IMR-90 (cell line): ENCODE results near the gene SLC35B3. TPM values are rescaled to one million over a fixed set of nuclear protein-coding genes. Genes with fewer than 3 reads are reported as not detected.

Experiments
- ATAC-seq: fragments of 200-7000 bp; cut with Tn5 transposase; 2 replicates; pipeline ENCODE4 v1.9.1; 2020; ENCODE audit warnings: low read depth, mild to moderate bottlenecking, moderate library complexity
- BruUV-seq: library from RNA; stranded (reverse); fragments of 400-500 nt; replicated peaks from 2 replicates; lab custom pipeline; 2021; lab: Mats Ljungman, UMichigan
- CTCF ChIA-PET: fragments of 300-600 bp; formaldehyde crosslinking; extraction: SDS; loops from one replicate; lab custom pipeline; 2021; ENCODE audit warnings: antibody characterized with exemption; lab: Yijun Ruan, JAX
- POLR2A ChIA-PET: fragments of 300-600 bp; sonication (Branson Sonifier 250); formaldehyde crosslinking; loops from one replicate; lab custom pipeline; 2022; ENCODE audit warnings: antibody characterized with exemption; ENCODE audit not compliant: unreplicated experiment; lab: Charles Lee
- DNase-seq: peaks from one replicate; pipeline ENCODE4 v3.0.0; 2013
- H2AFZ ChIP-seq: replicated peaks from 2 replicates; pipeline ENCODE3; 2013; ENCODE audit warnings: low read length, mild to moderate bottlenecking; ENCODE audit not compliant: poor library complexity
- H2AK5ac ChIP-seq: 2 replicates; pipeline ENCODE4 v1.6.1; 2013; ENCODE audit warnings: low read depth, low read length, inconsistent platforms
- H2AK9ac ChIP-seq: replicated peaks from 2 replicates; pipeline ENCODE3; 2013; ENCODE audit warnings: mild to moderate bottlenecking, low read depth, low read length, moderate library complexity; ENCODE audit not compliant: poor library complexity
- H2BK120ac ChIP-seq: 2 replicates; pipeline ENCODE4 v1.6.1; 2013; ENCODE audit warnings: low read depth, low read length, inconsistent platforms
- H2BK15ac ChIP-seq: 3 replicates; pipeline ENCODE4 v1.6.1; 2013; ENCODE audit warnings: low read depth, low read length, inconsistent platforms
- H2BK20ac ChIP-seq: 2 replicates; pipeline ENCODE4 v1.6.1; 2013; ENCODE audit warnings: low read depth, mild to moderate bottlenecking, inconsistent platforms, low read length, moderate library complexity
- H2BK5ac ChIP-seq: 2 replicates; pipeline ENCODE4 v1.6.1; 2013; ENCODE audit warnings: mild to moderate bottlenecking, low read depth, low read length, inconsistent platforms; ENCODE audit not compliant: poor library complexity, severe bottlenecking
- H3K14ac ChIP-seq: replicated peaks from 2 replicates; pipeline ENCODE4 v1.6.1; 2013; ENCODE audit warnings: low read depth, low read length, inconsistent platforms
- H3K18ac ChIP-seq: 2 replicates; pipeline ENCODE4 v1.6.1; 2013; ENCODE audit warnings: low read depth, low read length, control low read depth
- H3K23ac ChIP-seq: 2 replicates; pipeline ENCODE4 v1.6.1; 2013; ENCODE audit warnings: low read depth, low read length, inconsistent platforms
- H3K27ac ChIP-seq: 2 replicates; pipeline ENCODE4 v1.5.1; 2013; ENCODE audit warnings: mild to moderate bottlenecking, control low read depth, low read length; ENCODE audit not compliant: insufficient read depth
- H3K27me3 ChIP-seq: 2 replicates; pipeline ENCODE4 v1.6.1; 2013; ENCODE audit warnings: low read length; ENCODE audit not compliant: control insufficient read depth, insufficient read depth
- H3K36me3 ChIP-seq: 2 replicates; pipeline ENCODE4 v1.6.1; 2013; ENCODE audit warnings: low read length, mixed read lengths; ENCODE audit not compliant: control insufficient read depth, insufficient read depth
- H3K4ac ChIP-seq: 2 replicates; pipeline ENCODE4 v1.6.1; 2013; ENCODE audit warnings: low read depth, low read length, inconsistent platforms
- H3K4me1 ChIP-seq: 2 replicates; pipeline ENCODE4 v1.6.1; 2013; ENCODE audit warnings: low read length, mixed read lengths; ENCODE audit not compliant: control insufficient read depth, insufficient read depth
- H3K4me2 ChIP-seq: 2 replicates; pipeline ENCODE4 v1.6.1; 2013; ENCODE audit warnings: low read depth, mild to moderate bottlenecking, control low read depth, low read length, moderate library complexity
- H3K4me3 ChIP-seq: 2 replicates; pipeline ENCODE4 v1.5.1; 2013; ENCODE audit warnings: low read depth, mild to moderate bottlenecking, control low read depth, low read length, moderate library complexity; ENCODE audit not compliant: insufficient read depth
- H3K56ac ChIP-seq: 2 replicates; pipeline ENCODE4 v1.6.1; 2013; ENCODE audit warnings: low read length, inconsistent platforms; ENCODE audit not compliant: insufficient read depth; ENCODE audit errors: extremely low read depth
- H3K79me1 ChIP-seq, 2 experiments: 2 replicates each; pipeline ENCODE4 v1.6.1; 2013; ENCODE audit warnings: low read length in 2 of 2, inconsistent platforms in 1 of 2, low read depth in 1 of 2
- H3K9ac ChIP-seq: 2 replicates; pipeline ENCODE4 v1.6.1; 2013; ENCODE audit warnings: low read depth, low read length, control low read depth
- H3K9me1 ChIP-seq: 2 replicates; pipeline ENCODE4 v1.6.1; 2013; ENCODE audit warnings: low read length, inconsistent platforms; ENCODE audit not compliant: insufficient read depth
- H3K9me3 ChIP-seq: 2 replicates; pipeline ENCODE4 v1.6.1; 2013; ENCODE audit warnings: low read length; ENCODE audit not compliant: control insufficient read depth, insufficient read depth
- H4K20me1 ChIP-seq: 2 replicates; pipeline ENCODE4 v1.6.1; 2013; ENCODE audit warnings: low read length, inconsistent platforms; ENCODE audit not compliant: insufficient read depth
- H4K5ac ChIP-seq: 2 replicates; pipeline ENCODE4 v1.6.1; 2013; ENCODE audit warnings: mild to moderate bottlenecking, low read depth, low read length, control low read depth
- H4K8ac ChIP-seq, 2 experiments: 2 replicates each; pipeline ENCODE4 v1.6.1; 2013; ENCODE audit warnings: low read depth in 2 of 2, low read length in 2 of 2, control low read depth in 1 of 2, inconsistent platforms in 1 of 2
- H4K91ac ChIP-seq: 2 replicates; pipeline ENCODE4 v1.6.1; 2013; ENCODE audit warnings: low read depth, low read length, inconsistent platforms; ENCODE audit not compliant: insufficient read depth
- FOS ChIP-seq: fragments of 150-350 bp; IDR thresholded peaks from 2 replicates; pipeline ENCODE4 v1.6.1; 2016; ENCODE audit warnings: low read depth, low read length
- MAZ ChIP-seq: IDR thresholded peaks from 2 replicates; pipeline ENCODE4 v1.6.1; 2012; ENCODE audit warnings: low read depth, mild to moderate bottlenecking, low read length, improper control_type of control experiment, moderate library complexity, borderline replicate concordance
- NFE2L2 ChIP-seq: fragments of 150-350 bp; IDR thresholded peaks from 2 replicates; pipeline ENCODE4 v1.6.1; 2016; ENCODE audit warnings: low read depth, mild to moderate bottlenecking, low read length
- WGBS, 2 experiments: methylation state at CpG; one replicate each; pipeline versions ENCODE4 v1.1.5 to v1.1.7; 2013; ENCODE audit warnings: missing lambda C conversion rate in 2 of 2; ENCODE audit not compliant: insufficient read length in 1 of 2; ENCODE audit errors: extremely low coverage in 2 of 2; 5-methylcytosine and 5-hydroxymethylcytosine counted together
- dilution Hi-C: fragments of 300-500 bp; cut with HindIII; formaldehyde crosslinking; loops from one replicate; pipeline ENCODE4 v1.14.3; 2018; ENCODE audit warnings: low sequenced_read_pairs; ENCODE audit not compliant: unreplicated experiment
- in situ Hi-C: fragments of 300-500 bp; cut with MboI; formaldehyde crosslinking; loops from 3 replicates; pipeline ENCODE4 v1.14.3; 2019; ENCODE audit warnings: low sequenced_read_pairs, inconsistent platforms, mixed read lengths
- intact Hi-C: fragments of 100-400 bp; cut with micrococcal nuclease; formaldehyde crosslinking; loops from 2 replicates; pipeline ENCODE4 v1.10.0; 2022
- polyA plus RNA-seq, 3 experiments: library from polyadenylated mRNA; depleted of rRNA; stranded (reverse); fragments of >200 nt; gene quantifications; 2 replicates each; pipeline ENCODE4 v1.2.3, GENCODE V29; 2012; ENCODE audit warnings: low replicate concordance in 1 of 3
- total RNA-seq: library from RNA; depleted of rRNA; stranded (reverse); fragments of >200 nt; gene quantifications from 2 replicates; pipeline ENCODE4 v1.2.3, GENCODE V29; 2012

SLC35B3 gene
- total and polyA plus RNA-seq, 2 of the 4 experiments (the other 2 are of a cell fraction), result 19.0 to 21.1 TPM

GRCh38 chr6:8478418-8478817, 43.1 kb upstream of the SLC35B3 start:
- BruUV-seq, result no TSS peak
- Histone ChIP-seq H3K4me1 (no peaks in the 10 kb centered on the region), H3K56ac (no peak overlapping the region), H3K27ac (no peak overlapping the region), H3K9ac (no peak overlapping the region), H4K20me1 (no peaks in the 10 kb centered on the region), H2AK5ac (no peak overlapping the region), H3K4ac (no peak overlapping the region), H3K18ac (no peak overlapping the region), H3K36me3 (no peaks in the 10 kb centered on the region), H3K14ac (no peak overlapping the region), H2BK5ac (no peak overlapping the region), H2BK20ac (no peak overlapping the region), H2AFZ (no peak overlapping the region), H3K23ac (no peak overlapping the region), H3K27me3 (no peaks in the 10 kb centered on the region), H4K8ac (no peak overlapping the region), H3K79me1 (no peaks in the 10 kb centered on the region), H4K5ac (no peak overlapping the region), H2BK120ac (no peak overlapping the region), H2BK15ac (no peak overlapping the region), H3K9me3 (peaks cover 2% of the 10 kb centered on the region; the same call in 1 of the 2 replicates), H2AK9ac (no peak overlapping the region), H3K4me3 (no peak overlapping the region), H4K91ac (no peak overlapping the region), H3K9me1 (no peaks in the 10 kb centered on the region), H3K4me2 (no peak overlapping the region)
- CTCF ChIA-PET, result no interaction called here
- intact Hi-C loops, result no loop called here
- in situ Hi-C loops, result no loop called here
- TF ChIP-seq MAZ, result no peak
- no peak for TF ChIP-seq FOS
- TF ChIP-seq NFE2L2, result no peak
- no CpG with 5 or more reads among the region's 1 CpG for WGBS, 2 experiments
- DNase-seq (no peak), ATAC-seq (no peak)
- dilution Hi-C loops, result no loop called here
- POLR2A ChIA-PET, result no interaction called here
